NCI-H524 treated with DMSO at 0.1 percent for 48 hours (cell line): ENCODE data around the gene PSMD8.

Experiments
- DNase-seq: peaks from one replicate; lab custom pipeline; 2025; lab: John Stamatoyannopoulos, UW

PSMD8 gene

DNA sequence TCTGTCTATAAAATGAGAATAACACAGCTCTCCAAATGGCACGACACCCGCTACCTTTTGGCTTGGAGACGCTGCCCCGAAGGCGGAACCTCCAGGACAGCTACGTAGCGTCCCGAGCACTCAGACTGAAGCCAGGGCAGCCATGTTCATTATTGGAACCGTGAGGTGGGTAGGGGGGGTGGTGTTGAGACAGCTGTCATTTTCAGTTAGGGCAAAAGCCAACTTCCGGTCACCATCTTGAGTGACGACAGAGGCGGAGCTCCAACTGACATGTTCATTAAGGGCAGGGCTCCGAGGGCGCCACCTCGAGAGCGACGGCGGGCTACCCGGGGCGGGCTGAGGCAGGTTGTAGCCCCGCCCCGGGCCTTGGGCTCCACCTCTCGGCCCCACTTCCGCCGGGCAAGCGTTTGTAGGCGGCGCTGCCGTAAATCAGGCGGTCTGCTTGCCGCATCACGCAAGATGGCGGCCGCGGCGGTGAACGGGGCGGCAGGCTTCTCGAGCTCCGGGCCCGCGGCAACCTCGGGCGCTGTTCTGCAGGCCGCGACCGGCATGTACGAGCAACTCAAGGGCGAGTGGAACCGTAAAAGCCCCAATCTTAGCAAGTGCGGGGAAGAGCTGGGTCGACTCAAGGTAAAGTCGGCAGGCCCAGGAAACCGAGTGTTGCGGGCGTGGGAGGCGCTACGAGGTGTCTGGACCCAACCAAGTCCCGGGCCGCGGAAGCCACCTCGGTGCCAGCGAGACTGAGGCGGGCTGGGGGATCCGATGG, at the start of gene PSMD8:
Gene PSMD8, plus strand, starts transcription at position 240 of the 766 bp plus-strand sequence. Its CDS starts 31 bp downstream, at position 271.
- peak; percentile 98 for DNase-seq

DNA sequence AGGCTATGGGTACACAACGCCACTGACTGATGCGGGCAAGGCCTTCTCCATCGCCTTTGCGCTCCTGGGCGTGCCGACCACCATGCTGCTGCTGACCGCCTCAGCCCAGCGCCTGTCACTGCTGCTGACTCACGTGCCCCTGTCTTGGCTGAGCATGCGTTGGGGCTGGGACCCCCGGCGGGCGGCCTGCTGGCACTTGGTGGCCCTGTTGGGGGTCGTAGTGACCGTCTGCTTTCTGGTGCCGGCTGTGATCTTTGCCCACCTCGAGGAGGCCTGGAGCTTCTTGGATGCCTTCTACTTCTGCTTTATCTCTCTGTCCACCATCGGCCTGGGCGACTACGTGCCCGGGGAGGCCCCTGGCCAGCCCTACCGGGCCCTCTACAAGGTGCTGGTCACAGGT, 47.8 kb upstream of the PSMD8 start:
- no peak for DNase-seq

DNA sequence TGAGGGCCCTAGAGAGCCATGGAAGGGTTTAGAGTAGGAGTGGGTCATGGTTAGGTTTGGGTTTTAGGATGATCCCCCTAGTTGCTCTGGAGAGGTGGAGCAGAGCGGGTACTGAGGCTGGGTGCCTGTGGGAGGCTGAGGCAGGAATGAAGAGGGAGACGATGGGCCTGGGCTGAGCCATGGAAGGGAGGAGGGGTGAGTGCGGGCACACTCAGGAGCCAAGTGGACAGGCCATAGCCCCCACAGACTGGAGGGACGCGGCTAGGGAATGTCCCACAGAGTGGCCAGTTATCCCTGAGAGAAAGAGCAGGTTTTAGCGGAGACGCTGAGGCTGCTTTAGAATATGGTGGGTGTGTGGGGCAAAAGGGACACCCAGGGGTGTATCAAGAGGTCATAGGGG, 44.7 kb upstream of the PSMD8 start:
- DNase-seq = no peak

DNA sequence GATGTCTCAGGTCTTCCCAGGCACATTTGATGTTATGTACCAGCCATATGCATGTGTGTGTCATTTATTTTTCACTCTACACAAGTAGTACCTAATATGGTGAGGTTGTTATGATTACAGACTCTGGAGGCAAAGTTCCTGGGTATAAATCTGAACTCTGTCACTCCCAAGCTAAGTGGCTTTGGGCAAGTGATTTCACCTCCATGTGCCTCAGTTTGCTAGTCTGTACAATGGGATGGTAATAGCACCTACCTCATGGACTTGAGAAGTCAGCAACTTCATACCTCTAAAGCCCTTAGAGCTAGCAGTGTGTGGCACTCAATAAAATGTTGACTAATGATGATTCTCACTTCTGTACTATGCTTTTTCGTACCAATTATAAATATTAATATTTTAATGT, 42.6 kb upstream of the PSMD8 start:
- no peak for DNase-seq

DNA sequence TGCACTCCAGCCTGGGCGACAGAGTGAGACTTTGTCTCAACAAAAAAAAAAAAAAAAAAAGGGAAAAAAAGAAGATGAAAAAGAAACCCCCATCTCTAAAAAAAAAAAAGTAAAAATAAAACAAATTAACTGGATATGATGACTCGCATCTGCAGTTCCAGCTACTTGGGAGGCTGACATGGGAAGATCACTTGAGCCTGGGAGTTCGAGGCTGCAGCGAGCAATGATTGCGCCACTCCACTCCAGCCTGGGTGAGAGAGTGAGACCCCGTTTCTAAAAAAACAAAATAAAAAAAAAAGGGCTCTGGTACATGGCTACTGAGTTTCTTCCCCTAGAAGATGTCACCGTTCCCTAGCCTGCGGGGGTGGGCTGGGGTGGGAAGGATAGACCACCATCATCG, 41.1 kb upstream of the PSMD8 start:
- DNase-seq = no peak

DNA sequence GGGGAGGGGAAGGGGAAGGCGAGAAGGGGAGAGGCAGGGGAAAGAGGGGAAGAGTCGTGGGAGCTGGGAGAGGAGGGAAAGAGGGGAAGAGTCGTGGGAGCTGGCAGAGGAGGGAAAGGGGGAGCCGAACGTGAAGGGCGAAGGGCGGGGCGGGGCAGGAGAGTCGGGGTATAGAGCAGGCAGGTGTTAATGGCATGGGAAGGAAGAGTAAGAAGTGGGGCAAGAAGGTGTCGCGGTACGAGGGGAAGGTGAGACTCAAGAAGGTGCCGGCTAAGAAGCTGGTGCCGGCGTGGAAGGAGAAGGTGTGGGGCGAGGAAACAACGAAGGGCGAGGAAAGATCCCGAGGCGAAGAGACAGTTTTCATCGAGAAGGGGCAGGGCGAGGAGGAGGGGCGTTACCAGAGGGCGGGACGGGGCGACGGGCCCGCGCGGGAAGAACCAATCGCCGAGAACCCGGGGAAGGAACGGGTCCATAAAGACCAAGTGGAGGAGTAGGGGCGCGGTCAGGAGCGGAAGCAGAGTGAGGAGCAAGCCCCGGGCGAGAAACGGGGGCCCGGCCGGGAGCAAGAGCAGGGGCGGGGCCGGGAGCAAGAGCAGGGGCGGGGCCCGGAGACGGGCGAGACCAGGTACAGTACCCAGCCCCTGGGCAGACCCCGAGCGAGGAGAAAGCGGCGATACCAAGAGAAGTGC, 38.3 kb upstream of the PSMD8 start:
- DNase-seq = peak; percentile 94

DNA sequence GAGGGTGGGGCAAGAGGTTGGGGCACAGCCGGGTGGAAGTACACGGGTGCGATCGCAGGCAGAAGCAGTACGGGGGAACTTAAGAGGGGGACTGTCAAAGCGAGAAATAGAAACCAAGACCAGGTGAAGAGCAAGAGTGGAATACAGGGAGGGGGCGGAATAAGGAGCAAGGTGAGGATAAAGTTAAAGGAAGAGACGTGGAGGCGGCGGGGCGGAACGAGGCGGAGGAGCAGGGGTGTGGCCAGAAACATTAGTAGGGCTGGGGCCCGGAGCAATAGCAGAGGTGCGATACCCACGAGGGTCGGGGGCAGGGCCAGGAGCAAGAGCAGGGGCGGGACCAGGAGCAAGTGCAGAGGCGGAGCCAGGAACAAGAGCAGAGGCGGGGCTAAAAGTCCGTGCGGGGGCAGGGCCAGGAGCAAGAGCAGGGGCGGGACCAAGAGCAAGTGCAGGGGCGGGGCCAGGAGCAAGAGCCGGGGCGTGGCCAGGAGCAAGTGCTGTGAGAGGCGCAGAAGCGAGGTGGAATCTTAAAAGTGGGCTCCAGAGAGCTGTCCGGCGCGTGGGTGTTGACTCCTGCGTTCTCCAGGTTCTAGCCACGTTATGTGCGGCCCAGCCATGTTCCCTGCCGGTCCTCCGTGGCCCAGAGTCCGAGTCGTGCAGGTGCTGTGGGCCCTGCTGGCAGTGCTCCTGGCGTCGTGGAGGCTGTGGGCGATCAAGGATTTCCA, 37.6 kb upstream of the PSMD8 start:
- DNase-seq = peak; percentile 60

DNA sequence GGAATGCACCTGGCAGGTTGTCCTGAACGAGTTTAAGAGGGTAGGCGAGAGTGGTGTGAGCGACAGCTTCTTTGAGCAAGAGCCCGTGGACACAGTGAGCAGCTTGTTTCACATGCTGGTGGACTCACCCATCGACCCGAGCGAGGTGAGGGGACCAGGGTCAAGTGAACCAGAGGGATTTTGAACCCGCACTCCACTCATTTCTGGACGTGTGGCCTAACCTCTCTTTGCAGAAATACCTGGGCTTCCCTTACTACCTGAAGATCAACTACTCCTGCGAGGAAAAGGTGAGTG, 37.1 kb upstream of the PSMD8 start:
- DNase-seq = no peak

DNA sequence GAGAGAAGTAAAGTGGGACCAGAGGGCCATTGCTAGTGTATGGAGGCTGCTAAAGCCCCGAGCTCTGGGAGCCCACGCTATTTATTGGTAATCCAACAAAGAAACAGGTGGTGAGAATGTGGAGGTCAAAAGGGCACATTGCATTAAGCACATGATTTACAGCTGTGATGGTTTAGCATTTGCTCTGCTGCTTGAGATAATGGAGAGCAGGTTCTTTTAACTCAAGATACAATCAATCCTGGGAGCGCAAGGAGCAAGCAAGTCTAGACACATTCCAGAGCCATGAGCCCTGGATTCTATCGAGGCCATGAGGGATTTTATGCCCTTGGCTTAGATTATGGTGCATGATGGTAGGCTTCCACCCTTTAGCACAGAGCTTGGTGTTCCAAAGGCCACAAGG, 35.4 kb upstream of the PSMD8 start:
- DNase-seq = peak; percentile 46

DNA sequence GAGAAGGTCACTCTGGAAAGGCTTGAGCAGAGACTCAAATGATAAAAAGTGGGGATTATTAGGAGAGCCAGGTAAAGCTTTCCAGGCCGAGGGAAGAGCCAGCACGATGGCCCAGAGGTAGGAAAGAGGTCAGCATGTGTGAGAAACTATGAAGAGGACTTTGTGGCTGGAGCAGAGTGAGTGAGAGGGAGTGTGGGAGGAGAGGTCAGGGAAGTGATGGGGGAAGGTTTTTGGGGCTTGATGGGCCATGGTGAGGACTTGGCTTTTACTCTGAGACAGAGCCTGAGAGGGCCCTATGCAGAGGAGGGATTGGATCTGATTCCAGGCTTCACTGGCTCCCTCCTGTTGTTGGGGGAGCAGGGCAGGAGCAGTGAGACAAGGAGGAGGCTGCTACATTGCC, 33.4 kb upstream of the PSMD8 start:
- no peak for DNase-seq

DNA sequence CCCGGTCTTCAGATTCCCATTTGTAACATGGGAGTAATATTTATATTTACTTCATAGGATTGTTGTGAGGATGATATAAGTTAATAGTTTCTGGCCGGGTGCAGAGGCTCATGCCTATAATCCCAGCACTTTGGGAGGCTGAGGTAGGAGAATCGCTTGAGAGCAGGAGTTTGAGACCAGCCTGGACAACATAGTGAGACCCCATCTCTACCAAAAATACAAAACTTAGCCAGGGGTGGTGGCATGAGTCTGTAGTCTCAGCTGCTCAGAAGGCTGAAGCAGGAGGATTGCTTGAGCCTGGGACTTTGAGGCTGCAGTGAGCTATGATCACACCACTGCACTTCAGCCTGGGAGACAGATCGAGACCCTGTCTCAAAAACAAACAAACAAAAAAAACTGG, 27.5 kb upstream of the PSMD8 start:
- no peak for DNase-seq

DNA sequence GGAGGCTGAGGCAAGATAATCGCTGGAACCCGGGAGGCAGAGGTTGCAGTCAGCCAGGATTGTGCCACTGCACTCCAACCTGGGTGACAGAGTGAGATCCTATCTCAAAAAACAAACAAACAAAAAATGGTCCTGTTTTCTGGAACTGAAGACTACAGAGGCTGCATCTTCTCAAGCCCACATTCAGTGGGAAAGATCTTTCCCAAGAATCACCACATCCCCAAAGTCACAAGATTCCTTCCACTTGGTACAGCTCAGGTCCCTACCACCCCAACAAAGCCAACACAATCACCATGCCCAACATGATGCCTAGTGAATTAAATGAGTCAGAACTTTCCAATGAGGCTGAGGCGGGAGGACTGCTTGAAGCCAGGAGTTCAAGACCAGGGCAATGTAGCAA, 23.5 kb upstream of the PSMD8 start:
- no peak for DNase-seq

DNA sequence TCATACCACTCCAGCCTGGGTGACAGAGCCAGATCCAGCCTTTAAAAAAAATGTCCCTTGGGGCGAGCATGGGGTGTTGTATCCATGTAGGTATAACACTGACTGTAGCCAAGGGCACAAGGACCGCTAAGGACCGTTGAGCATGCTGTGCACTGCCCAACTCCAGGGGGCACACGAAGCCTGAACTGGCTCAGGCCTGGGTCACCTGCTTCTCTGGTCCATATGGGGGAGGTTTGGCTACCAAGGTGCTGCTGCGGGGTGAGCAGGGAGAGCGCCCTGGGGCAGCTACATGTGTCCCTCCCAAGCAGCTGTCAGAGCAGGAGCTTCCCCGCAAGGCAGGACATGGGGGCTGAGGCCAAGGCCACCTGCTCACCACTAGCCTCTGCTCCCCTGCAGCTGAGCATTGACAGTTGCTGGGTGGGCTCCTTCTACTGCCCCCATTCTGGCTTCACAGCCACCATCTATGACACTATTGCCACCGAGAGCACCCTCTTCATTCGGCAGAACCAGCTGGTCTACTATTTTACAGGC, 22.4 kb upstream of the PSMD8 start:
- peak; percentile 63 for DNase-seq

DNA sequence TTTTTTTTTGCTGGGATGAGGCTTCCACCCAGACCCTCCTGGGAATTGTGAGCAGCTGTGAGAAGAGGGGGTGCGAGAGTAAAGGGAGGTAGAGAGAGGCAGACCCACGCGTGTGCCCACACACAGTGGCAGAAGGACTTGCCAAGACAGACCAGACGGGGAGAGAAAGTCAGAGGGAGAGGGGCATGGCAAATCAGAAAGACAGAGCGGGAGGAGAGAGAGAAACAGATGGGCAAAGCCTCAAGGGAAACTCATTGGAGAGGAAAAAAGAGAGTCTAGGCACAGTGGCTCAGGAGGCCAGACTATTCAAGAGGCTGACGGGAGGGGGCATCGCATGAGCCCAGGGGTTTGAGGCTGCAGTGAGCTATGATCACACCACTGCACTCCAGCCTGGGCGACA, 21.8 kb upstream of the PSMD8 start:
- DNase-seq = peak; percentile 61

DNA sequence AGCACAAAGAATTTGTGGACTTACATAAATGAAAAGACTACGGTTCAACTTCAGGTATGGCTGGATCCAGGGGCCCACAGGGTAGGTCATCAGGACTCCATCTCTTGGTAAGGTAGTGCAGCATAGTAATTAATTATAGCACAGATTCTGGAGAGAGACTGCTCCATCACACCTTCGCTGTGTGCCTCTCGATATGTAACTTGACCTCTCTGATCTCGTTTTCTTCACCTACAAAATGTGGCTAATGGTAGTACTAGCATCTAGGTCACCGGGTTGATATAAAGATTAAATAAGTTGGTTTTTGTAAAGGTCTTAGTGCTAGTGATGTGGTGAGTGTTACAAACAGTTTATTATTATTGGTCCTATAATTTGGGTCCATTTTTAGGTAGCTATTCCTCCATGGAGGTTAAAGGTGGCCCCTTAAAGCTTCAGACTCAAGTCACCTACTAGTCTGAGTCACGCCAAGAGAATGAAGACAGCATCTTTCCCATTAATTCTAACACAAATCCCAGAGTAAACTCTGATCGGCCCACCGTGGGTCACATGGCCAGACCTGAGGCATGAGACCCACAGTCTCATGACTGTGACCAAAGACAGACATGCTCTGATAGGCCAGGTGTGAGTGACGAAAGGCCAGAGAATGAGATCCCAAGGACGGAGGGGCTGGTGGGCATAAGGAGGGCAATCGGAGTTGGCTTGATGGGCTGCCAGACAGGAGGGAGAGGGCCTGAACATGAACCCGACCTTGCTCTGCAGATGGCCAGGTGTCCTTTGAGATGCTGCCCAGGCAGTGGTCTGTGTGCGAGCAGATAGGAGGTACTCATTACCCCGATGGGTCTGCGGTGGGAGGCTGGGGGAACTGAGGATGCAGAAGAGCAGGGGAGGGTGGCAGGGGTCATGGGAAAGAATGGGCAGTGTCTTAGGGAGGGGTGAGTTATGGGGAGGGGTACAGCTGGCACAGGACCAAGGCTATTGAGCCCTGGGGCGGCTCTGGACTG, 18.3 kb upstream of the PSMD8 start:
- no peak for DNase-seq

DNA sequence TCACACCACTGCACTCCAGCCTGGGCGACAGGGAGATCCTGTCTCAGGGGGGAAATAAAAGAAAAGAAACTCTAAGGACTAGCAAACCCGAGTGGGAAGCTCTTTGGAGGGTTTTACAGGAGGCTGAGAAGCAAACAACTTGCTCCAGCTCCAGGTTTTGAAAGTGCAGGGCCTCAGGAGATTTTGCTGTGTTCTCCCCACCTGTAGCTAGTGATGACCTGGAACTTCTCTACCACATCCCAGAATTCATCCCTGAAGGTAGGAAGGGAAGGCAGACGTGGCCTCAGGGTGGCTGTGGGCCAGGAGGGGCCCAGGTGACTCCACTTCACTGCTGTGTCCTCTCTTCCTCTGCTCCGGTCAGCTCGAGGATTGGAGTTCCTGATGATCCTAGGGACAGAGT, 16.3 kb upstream of the PSMD8 start:
- DNase-seq = no peak

DNA sequence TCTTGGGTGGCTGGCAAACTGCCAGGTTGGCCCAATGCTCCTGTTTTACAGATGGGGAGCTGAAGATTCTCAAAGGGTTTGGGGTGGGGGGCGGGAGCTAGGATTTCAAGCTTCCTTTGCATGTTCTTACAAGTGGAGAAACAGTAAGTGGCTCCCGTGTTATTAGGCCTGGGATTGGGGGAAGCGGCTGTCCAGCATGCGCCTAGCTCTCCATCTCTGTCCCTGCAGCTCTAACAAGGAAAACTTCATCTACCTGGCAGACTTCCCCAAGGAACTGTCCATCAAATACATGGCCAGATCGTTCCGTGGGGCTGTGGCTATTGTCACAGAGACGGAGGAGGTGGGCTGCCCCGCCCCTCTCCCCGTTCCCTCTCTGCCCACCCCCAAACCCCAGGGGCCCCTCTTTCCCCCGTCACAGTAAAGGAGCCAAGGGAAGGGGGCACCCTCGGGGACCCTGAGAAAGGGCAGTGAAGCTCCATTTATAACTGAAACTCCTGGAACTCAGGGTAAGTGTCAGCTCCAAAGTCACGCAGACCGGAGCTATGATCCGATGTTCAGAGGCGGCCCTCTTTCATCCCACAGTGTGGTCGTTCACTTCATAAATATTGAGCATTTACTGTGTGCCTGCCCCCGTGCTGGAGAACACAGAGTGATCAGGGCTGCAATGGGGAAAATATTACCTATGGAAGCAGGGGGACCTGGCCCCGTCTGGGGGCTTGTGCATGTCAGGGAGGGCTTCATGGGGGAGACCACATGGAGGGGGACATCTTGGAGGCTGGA, 14.9 kb upstream of the PSMD8 start:
- DNase-seq = no peak

DNA sequence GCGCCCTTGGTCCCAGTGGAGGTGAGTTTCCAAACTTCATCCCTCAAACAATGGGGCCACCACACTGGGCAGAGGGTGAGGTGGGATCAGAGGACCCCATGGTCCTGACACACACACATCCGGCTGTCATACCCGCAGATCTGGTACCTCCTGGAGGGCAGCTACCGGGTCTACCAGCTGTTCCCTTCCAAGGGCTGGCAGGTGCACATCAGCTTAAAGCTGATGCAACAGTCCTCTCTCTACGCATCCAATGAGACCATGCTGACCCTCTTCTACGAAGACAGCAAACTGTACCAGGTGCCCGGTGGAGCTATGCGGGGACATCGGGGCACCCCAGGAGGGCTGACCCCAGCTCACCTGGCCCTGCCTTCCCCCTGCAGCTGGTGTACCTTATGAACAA, 14.0 kb upstream of the PSMD8 start:
- no peak for DNase-seq

DNA sequence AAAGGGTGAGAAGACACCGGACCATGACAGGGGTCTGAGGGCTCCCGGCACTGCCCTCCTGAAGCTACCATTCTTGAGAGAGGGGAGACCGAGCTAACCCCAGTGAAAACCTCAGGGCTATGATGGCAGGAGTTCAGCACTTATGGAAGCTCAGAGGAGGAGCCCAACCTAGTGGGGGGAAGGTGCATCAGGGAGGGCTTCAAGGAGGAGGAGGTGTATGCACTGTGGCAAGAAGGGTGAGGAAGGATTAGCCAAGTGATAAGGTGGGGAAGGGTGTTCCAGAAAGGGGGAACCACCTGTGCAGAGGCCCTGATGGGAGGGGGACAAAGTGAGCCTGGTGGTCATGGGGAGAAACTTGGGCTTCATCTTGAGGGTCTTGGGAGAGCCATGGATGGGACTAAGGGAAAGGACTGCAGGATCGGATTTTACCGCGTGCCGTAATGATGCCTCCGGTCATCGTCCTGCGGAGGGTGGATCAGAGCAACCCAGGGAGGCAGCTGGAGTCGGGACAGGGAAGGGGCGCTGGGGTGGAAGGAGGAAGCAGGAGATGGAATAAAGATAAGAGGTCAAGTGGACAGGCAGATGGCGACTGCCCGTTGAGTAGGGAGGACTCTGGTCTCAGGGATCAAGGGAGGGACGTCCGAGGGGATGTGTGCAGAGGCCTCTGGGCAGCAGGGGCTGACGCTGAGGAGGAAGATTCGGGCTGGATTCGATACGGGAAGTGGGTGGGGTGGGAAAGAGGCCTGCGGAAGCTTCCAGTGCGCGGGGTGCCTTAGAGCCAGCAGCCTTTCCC, 13.3 kb upstream of the PSMD8 start:
- no peak for DNase-seq

DNA sequence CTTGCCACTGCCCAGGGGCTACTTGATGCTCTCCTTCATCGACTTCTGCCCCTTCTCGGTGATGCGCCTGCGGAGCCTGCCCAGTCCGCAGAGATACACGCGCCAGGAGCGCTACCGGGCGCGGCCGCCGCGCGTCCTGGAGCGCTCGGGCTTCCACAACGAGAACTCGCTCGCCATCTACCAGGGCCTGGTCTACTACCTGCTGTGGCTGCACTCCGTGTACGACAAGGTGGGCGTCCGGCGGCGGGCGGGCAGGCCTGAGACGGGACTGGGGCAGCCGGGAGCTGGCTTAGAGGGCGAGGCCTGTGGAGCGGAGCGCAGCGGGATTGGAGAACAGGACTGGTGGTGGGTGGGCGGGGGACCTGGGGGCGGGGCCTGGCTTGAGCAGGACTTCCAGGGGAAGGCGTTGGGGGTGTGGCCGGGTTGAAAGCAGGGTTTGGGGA, 12.7 kb upstream of the PSMD8 start:
- DNase-seq = no peak
